ENCODE data around the gene RPH3AL. TPM values are rescaled to one million over a fixed set of nuclear protein-coding genes. Genes with fewer than 3 reads are reported as not detected.
A peak's percentile ranks its signal among the peaks of the same experiment; 100 is the strongest.

RPH3AL gene
- total and polyA plus RNA-seq, 12 donors, result 3.6 to 11.1 (median 6.0) TPM

- H3K9me3 ChIP-seq, result no peaks in the 10 kb centered on the region
- peaks cover 0 to 18% (median 0%) of the 10 kb centered on the region in 9 donors for H3K4me1 ChIP-seq
- DNase-seq (no peak), ATAC-seq (no peak)
- H3K36me3 ChIP-seq, result no peaks in the 10 kb centered on the region
- no peak overlapping the region for H3K27ac ChIP-seq
- 85% methylated on average over 18 of the region's 18 CpGs for WGBS, 2 donors
- H3K4me3 ChIP-seq, result no peak overlapping the region
- H3K27me3 ChIP-seq, result peaks cover 0 to 21% (median 0%) of the 10 kb centered on the region in 7 donors
- TF ChIP-seq CTCF (IDR thresholded peaks at IDR 0.05), result no peak
- intact Hi-C loops (cut with DNase I), result loop anchor here in 1 of 10 donors (5.0 kb wide), 2 partner anchors 75 to 155 kb away; no protein-coding TSS in a partner anchor
Observed at GRCh38 chr17:312476-313148, 40.0 kb downstream of the RPH3AL start.

- TF ChIP-seq CTCF (IDR thresholded peaks at IDR 0.05), result no peak
- WGBS, 2 donors, result 76 to 77% methylated on average over 20 of the region's 20 CpGs
- Histone ChIP-seq H3K27me3 (peaks cover 0 to 21% (median 0%) of the 10 kb centered on the region in 7 donors), H3K4me3 (no peak overlapping the region), H3K36me3 (no peaks in the 10 kb centered on the region), H3K9me3 (no peaks in the 10 kb centered on the region), H3K27ac (no peak overlapping the region), H3K4me1 (peaks cover 0 to 21% (median 0%) of the 10 kb centered on the region in 9 donors)
- peak in 2 of 8 donors; percentile 11 to 26 for ATAC-seq
- DNase-seq, result no peak
- intact Hi-C loops (cut with DNase I), result loop anchor here in 1 of 10 donors (5.0 kb wide), 2 partner anchors 76 to 154 kb away; no protein-coding TSS in a partner anchor
Observed at GRCh38 chr17:311119-311782, 41.4 kb downstream of the RPH3AL start.

DNA sequence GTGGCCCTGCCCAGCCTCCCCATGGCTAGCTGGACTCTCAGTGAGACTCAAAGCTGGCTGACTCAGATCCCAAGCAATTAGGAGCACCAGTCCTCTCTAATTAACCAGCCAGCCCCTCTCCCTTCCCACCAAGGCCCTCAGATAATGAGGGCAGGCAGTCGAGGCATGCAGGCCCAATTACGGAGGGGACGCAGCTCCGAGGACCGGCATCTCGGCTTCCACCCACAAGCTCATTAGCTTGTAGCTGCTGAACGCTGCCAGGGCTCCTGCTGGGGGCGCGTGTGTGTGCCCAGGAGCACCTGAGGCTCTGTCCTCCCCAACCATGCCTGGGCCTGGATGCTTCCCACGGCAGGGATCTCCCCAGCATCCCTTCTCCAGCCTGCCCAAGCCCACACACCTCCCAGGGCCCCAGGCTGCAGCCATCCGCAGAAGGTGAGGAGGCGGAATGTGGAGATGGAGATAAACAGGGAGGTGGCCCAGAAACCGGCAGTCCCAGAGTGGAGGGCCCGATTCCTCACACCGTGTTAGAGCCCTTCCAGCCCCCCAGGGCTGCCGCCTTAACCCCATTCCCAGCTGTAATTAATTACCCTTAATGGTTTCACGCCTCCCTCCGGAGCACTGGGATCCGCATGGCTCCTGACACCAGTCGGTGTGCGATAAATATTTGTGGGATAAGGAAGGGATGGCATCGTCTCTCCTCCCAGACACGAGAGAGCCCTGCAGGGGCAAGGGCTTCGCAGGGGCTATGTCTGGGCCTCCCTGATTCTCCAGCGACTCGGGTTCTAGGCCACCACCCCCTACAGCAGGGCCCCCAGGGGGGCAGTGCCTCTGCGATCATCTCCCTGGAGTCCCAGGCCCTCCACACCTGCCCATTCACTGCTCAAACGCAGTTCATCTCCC, 42.2 kb downstream of the RPH3AL start:
- Histone ChIP-seq H3K4me1 (peaks cover 0 to 21% (median under 1%) of the 10 kb centered on the region in 9 donors), H3K36me3 (no peaks in the 10 kb centered on the region), H3K9me3 (no peaks in the 10 kb centered on the region), H3K4me3 (no peak overlapping the region), H3K27me3 (peaks cover 0 to 23% (median 0%) of the 10 kb centered on the region in 7 donors), H3K27ac (no peak overlapping the region)
- DNase-seq, result no peak
- no peak for ATAC-seq
- intact Hi-C loops (cut with DNase I), result loop anchor here in 1 of 10 donors (5.0 kb wide), 2 partner anchors 77 to 153 kb away; no protein-coding TSS in a partner anchor
- 66 to 70% methylated on average over 28 of the region's 28 CpGs for WGBS, 2 donors
- no peak for TF ChIP-seq CTCF (IDR thresholded peaks at IDR 0.05)

Data from heart right ventricle (tissue), 16 donors.